SK-N-SH (cell line): ENCODE results near the gene TRIM62. TPM values are rescaled to one million over a fixed set of nuclear protein-coding genes. Genes with fewer than 3 reads are reported as not detected.
A peak's percentile ranks its signal among the peaks of the same experiment; 100 is the strongest.

Source experiments
- CTCF ChIA-PET: fragments of 300-600, 350-600 bp; formaldehyde crosslinking; extraction: SDS; loops from one replicate; lab custom pipeline; 2021; lab: Yijun Ruan, JAX
- POLR2A ChIA-PET: fragments of 350-600 bp; sonication (Branson Sonifier 250); formaldehyde crosslinking; extraction: SDS; loops from one replicate; lab custom pipeline; 2020; ENCODE audit warnings: antibody characterized with exemption, inconsistent platforms; lab: Yijun Ruan, JAX
- DNase-seq: peaks from one replicate; pipeline ENCODE4 v3.0.0; 2012
- H2AFZ ChIP-seq: fragments of 200-600 bp; sonication (generic); 2 replicates; pipeline ENCODE4 v1.8.1; 2016; ENCODE audit warnings: antibody characterized with exemption, mild to moderate bottlenecking, low read depth
- H3F3A ChIP-seq: fragments of 200-600 bp; sonication (generic); replicated peaks from 2 replicates; pipeline ENCODE3; 2016; ENCODE audit warnings: antibody characterized with exemption, mild to moderate bottlenecking; ENCODE audit not compliant: insufficient read depth
- H3K27ac ChIP-seq, 2 experiments: fragments of 200-500 bp in 1 of 2; fragments of 200-600 bp in 1 of 2; sonication (Bioruptor generic) in 1 of 2; sonication (generic), shearing (Covaris generic) in 1 of 2; 2 replicates each; pipeline versions ENCODE4 v1.5.1 to v1.6.1; 2014 to 2016; ENCODE audit warnings: low read depth in 2 of 2, inconsistent platforms in 1 of 2, low read length in 1 of 2, mild to moderate bottlenecking in 1 of 2, mixed read lengths in 1 of 2
- H3K27me3 ChIP-seq: fragments of 200-600 bp; sonication (generic), shearing (Covaris generic); 2 replicates; pipeline ENCODE4 v1.6.1; 2016; ENCODE audit warnings: mixed run types; ENCODE audit not compliant: insufficient read depth
- H3K36me3 ChIP-seq, 2 experiments: fragments of 200-500 bp in 1 of 2; fragments of 200-600 bp in 1 of 2; sonication (Bioruptor generic) in 1 of 2; sonication (generic) in 1 of 2; replicated peaks in 1 of 2; 2 replicates each; pipeline versions ENCODE3 to v1.5.1; 2014 to 2016; ENCODE audit warnings: low read length in 1 of 2, mild to moderate bottlenecking in 1 of 2; ENCODE audit not compliant: insufficient read depth in 2 of 2, control insufficient read depth in 1 of 2
- H3K4me1 ChIP-seq, 2 experiments: fragments of 200-500 bp in 1 of 2; fragments of 200-600 bp in 1 of 2; sonication (Bioruptor generic) in 1 of 2; sonication (generic), shearing (Covaris generic) in 1 of 2; 2 replicates each; pipeline versions ENCODE4 v1.5.1 to v1.6.1; 2014 to 2016; ENCODE audit warnings: low read depth in 1 of 2, low read length in 1 of 2, mixed run types in 1 of 2; ENCODE audit not compliant: insufficient read depth in 2 of 2, control insufficient read depth in 1 of 2
- H3K4me2 ChIP-seq: fragments of 200-600 bp; sonication (generic), shearing (Covaris generic); 2 replicates; pipeline ENCODE4 v1.6.1; 2017; ENCODE audit warnings: mixed run types
- H3K4me3 ChIP-seq, 2 experiments: fragments of 200-500 bp in 1 of 2; fragments of 200-600 bp in 1 of 2; sonication (Bioruptor generic) in 1 of 2; sonication (generic), shearing (Covaris generic) in 1 of 2; 2 replicates each; pipeline versions ENCODE4 v1.5.1 to v1.8.1; 2014 to 2016; ENCODE audit warnings: low read depth in 2 of 2, inconsistent platforms in 1 of 2, low read length in 1 of 2, mild to moderate bottlenecking in 1 of 2, mixed read lengths in 1 of 2, moderate library complexity in 1 of 2
- H3K79me2 ChIP-seq: fragments of 200-600 bp; sonication (generic); 2 replicates; pipeline ENCODE4 v1.8.1; 2017; ENCODE audit warnings: mild to moderate bottlenecking; ENCODE audit not compliant: insufficient read depth
- H3K9ac ChIP-seq: fragments of 200-600 bp; sonication (generic); 2 replicates; pipeline ENCODE4 v1.6.1; 2017; ENCODE audit warnings: mixed run types
- H3K9me2 ChIP-seq: fragments of 200-600 bp; sonication (generic); 2 replicates; pipeline ENCODE4 v1.6.1; 2017; ENCODE audit warnings: mixed run types
- H3K9me3 ChIP-seq: fragments of 200-600 bp; sonication (generic); 2 replicates; pipeline ENCODE4 v1.6.1; 2017; ENCODE audit warnings: mixed run types, mild to moderate bottlenecking, moderate library complexity
- H4K20me1 ChIP-seq: fragments of 200-600 bp; sonication (generic); 2 replicates; pipeline ENCODE4 v1.6.1; 2017; ENCODE audit warnings: mild to moderate bottlenecking, mixed run types; ENCODE audit not compliant: insufficient read depth
- ELF1 ChIP-seq: IDR thresholded peaks from 2 replicates; pipeline ENCODE4 v1.4.0; 2012
- EP300 ChIP-seq, 2 experiments: IDR thresholded peaks; 2 replicates each; pipeline versions ENCODE4 v1.4.0 to v1.6.1; 2012; ENCODE audit warnings: borderline replicate concordance in 1 of 2, low read depth in 1 of 2, low read length in 1 of 2
- FOSL2 ChIP-seq: IDR thresholded peaks from 2 replicates; pipeline ENCODE4 v1.4.0; 2012; ENCODE audit warnings: low read depth, mild to moderate bottlenecking, moderate library complexity, borderline replicate concordance
- FOXJ3 ChIP-seq: sonication (generic); formaldehyde crosslinking; IDR thresholded peaks from 2 replicates; pipeline ENCODE4 v1.5.1; 2020; ENCODE audit warnings: mild to moderate bottlenecking, missing genetic modification reagents
- FOXM1 ChIP-seq: IDR thresholded peaks from 2 replicates; pipeline ENCODE4 v1.4.0; 2012; ENCODE audit warnings: low read depth, mild to moderate bottlenecking
- GABPA ChIP-seq: IDR thresholded peaks from 2 replicates; pipeline ENCODE4 v1.4.0; 2012; ENCODE audit warnings: low read depth, mild to moderate bottlenecking
- JUND ChIP-seq: IDR thresholded peaks from 2 replicates; pipeline ENCODE4 v1.4.0; 2012
- MEF2A ChIP-seq: IDR thresholded peaks from 2 replicates; pipeline ENCODE4 v1.4.0; 2012; ENCODE audit warnings: low read depth, borderline replicate concordance
- NFIC ChIP-seq: IDR thresholded peaks from 2 replicates; pipeline ENCODE4 v1.4.0; 2012; ENCODE audit warnings: borderline replicate concordance
- POLR2AphosphoS5 ChIP-seq: IDR thresholded peaks from 2 replicates; pipeline ENCODE4 v1.6.1; 2012; ENCODE audit warnings: low read depth, low read length
- RCOR1 ChIP-seq: fragments of 150-350 bp; IDR thresholded peaks from 2 replicates; pipeline ENCODE4 v1.6.1; 2017; ENCODE audit warnings: antibody characterized with exemption, low read length
- RXRA ChIP-seq: IDR thresholded peaks from 2 replicates; pipeline ENCODE4 v1.4.0; 2012; ENCODE audit warnings: low read depth, mild to moderate bottlenecking, borderline replicate concordance
- SIN3A ChIP-seq: IDR thresholded peaks from 2 replicates; pipeline ENCODE4 v1.6.1; 2012; ENCODE audit warnings: low read depth, mild to moderate bottlenecking, low read length, moderate library complexity, borderline replicate concordance
- SMC3 ChIP-seq: IDR thresholded peaks from 2 replicates; pipeline ENCODE4 v1.6.1; 2012; ENCODE audit warnings: low read depth, low read length, improper control_type of control experiment
- TAF1 ChIP-seq: IDR thresholded peaks from 2 replicates; pipeline ENCODE4 v1.6.1; 2012; ENCODE audit warnings: low read depth, mild to moderate bottlenecking, low read length, moderate library complexity, borderline replicate concordance
- TCF12 ChIP-seq: IDR thresholded peaks from 2 replicates; pipeline ENCODE4 v1.4.0; 2012
- TEAD4 ChIP-seq: IDR thresholded peaks from 2 replicates; pipeline ENCODE4 v1.4.0; 2012; ENCODE audit warnings: mild to moderate bottlenecking, borderline replicate concordance; ENCODE audit not compliant: insufficient read depth
- WGBS: methylation state at CpG from one replicate; pipeline ENCODE4 v1.1.6; 2017; ENCODE audit warnings: low lambda C conversion rate; 5-methylcytosine and 5-hydroxymethylcytosine counted together
- polyA plus RNA-seq, 3 experiments: library from polyadenylated mRNA; depleted of rRNA; stranded (reverse); fragments of >200 nt; gene quantifications; 2 replicates each; pipeline ENCODE4 v1.2.3, GENCODE V29; 2012
- TF ChIP-seq, protein P1 (sequence below): IDR thresholded peaks from 2 replicates; pipeline ENCODE4 v1.4.0; 2012; ENCODE audit warnings: low read depth, borderline replicate concordance
- TF ChIP-seq, protein P2 (sequence below): IDR thresholded peaks from 2 replicates; pipeline ENCODE4 v1.6.1; 2012; ENCODE audit warnings: mild to moderate bottlenecking, low read depth, low read length, moderate library complexity
- TF ChIP-seq, protein P3 (sequence below): fragments of 200-600 bp; sonication (generic); IDR thresholded peaks from 2 replicates; pipeline ENCODE4 v1.6.1; 2017; ENCODE audit warnings: antibody characterized with exemption, mild to moderate bottlenecking, moderate library complexity
- TF ChIP-seq, protein P4 (sequence below): IDR thresholded peaks from 2 replicates; pipeline ENCODE4 v1.4.0; 2012; ENCODE audit warnings: low read depth
- TF ChIP-seq, protein P5 (sequence below): fragments of 150-350 bp; IDR thresholded peaks from 2 replicates; pipeline ENCODE4 v1.6.1; 2017; ENCODE audit warnings: antibody characterized with exemption, low read length, low read depth, borderline replicate concordance
- TF ChIP-seq, protein P6 (sequence below): IDR thresholded peaks from 2 replicates; pipeline ENCODE4 v1.4.0; 2012; ENCODE audit warnings: low read depth, borderline replicate concordance

The TRIM62 gene
- polyA plus RNA-seq, 1 of the 3 experiments (the other 2 are of a cell fraction) = 4.4 TPM

DNA sequence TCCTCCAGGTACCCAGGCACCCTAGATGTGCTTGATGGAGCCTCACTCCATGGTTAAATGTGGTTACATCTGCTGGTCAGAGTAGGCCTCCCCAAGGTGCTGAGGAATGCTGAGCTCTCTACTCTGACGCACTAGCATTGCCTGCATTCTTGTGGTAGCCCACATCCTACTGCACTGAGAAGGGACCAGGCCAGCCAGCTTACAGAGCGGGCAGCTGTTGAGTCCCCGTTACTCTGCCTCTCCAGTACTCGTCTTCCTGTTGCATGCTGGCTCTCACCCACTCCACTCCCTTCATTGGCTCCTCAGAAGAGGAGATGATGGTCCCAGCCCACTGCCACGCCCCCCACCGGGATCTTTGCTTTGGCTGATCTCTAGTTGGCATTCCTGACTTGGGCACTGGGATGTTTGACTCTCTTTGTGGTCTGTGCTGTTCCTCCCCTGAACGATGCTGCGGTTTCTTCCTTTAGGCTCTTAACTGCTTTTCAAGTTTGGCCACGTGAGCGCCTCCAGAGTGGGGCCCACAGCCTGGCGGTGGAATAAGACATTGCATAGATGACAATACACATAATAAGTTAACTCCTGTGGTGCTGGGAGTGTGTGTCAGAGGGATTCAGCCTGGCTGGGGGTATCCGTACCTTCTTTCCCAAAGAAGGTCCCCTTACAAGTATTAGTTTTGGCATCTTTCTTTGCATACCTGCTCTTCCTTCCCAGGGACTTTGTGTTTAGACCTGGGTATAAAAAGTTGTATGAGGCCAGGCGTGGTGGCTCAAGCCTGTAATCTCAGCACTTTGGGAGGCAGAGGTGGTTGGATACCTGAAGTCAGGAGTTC lies 82.3 kb downstream of the TRIM62 start:
- H3K9ac ChIP-seq = peak overlapping the region; percentile 64
- H4K20me1 ChIP-seq = no peaks in the 10 kb centered on the region
- H3K4me3 ChIP-seq = no peak overlapping the region
- no peaks in the 10 kb centered on the region for H3K27me3 ChIP-seq
- H3K36me3 ChIP-seq = peaks cover 0 to 9% of the 10 kb centered on the region in 2 experiments
- peaks cover 0 to 25% of the 10 kb centered on the region in 2 experiments; a peak in 1 of 4 replicates for H3K4me1 ChIP-seq
- no peaks in the 10 kb centered on the region for H3K9me2 ChIP-seq
- H3K9me3 ChIP-seq = no peaks in the 10 kb centered on the region
- CTCF ChIA-PET = interaction anchor here (4.8 kb wide), 1 partner anchor 12 kb away, joined by 32 read pairs; no protein-coding TSS in a partner anchor
- TF ChIP-seq FOSL2 (peak; percentile 63; the same call in 1 of the 2 replicates), FOXJ3 (CRISPR knock-in tag) (no peak), NFIC (peak; percentile 10; the same call in 1 of the 2 replicates), POLR2AphosphoS5 (peak; percentile 83), SMC3 (no peak), SIN3A (peak; percentile 57), TCF12 (peak; percentile 94), GABPA (0 out of 2 replicates have a peak, but pooled peaks have one; percentile 50), EP300 (IDR thresholded peaks at IDR 0.05; ENCODE audit: borderline replicate concordance in 1 of 2, low read depth in 1 of 2, low read length in 1 of 2) (peak; percentile 6 to 91; a peak in 2 of 4 replicates), RXRA (peak; percentile 72; the same call in 1 of the 2 replicates), ELF1 (0 out of 2 replicates have a peak, but pooled peaks have one; percentile 53), JUND (peak; percentile 27), RCOR1 (no peak), TAF1 (peak; percentile 77), FOXM1 (peak; percentile 48; the same call in 1 of the 2 replicates), MEF2A (no peak), TEAD4 (peak; percentile 96)
- TF ChIP-seq, protein P1, sequence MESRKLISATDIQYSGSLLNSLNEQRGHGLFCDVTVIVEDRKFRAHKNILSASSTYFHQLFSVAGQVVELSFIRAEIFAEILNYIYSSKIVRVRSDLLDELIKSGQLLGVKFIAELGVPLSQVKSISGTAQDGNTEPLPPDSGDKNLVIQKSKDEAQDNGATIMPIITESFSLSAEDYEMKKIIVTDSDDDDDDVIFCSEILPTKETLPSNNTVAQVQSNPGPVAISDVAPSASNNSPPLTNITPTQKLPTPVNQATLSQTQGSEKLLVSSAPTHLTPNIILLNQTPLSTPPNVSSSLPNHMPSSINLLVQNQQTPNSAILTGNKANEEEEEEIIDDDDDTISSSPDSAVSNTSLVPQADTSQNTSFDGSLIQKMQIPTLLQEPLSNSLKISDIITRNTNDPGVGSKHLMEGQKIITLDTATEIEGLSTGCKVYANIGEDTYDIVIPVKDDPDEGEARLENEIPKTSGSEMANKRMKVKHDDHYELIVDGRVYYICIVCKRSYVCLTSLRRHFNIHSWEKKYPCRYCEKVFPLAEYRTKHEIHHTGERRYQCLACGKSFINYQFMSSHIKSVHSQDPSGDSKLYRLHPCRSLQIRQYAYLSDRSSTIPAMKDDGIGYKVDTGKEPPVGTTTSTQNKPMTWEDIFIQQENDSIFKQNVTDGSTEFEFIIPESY = no peak; the same call in 1 of the 2 replicates
- TF ChIP-seq, protein P2, sequence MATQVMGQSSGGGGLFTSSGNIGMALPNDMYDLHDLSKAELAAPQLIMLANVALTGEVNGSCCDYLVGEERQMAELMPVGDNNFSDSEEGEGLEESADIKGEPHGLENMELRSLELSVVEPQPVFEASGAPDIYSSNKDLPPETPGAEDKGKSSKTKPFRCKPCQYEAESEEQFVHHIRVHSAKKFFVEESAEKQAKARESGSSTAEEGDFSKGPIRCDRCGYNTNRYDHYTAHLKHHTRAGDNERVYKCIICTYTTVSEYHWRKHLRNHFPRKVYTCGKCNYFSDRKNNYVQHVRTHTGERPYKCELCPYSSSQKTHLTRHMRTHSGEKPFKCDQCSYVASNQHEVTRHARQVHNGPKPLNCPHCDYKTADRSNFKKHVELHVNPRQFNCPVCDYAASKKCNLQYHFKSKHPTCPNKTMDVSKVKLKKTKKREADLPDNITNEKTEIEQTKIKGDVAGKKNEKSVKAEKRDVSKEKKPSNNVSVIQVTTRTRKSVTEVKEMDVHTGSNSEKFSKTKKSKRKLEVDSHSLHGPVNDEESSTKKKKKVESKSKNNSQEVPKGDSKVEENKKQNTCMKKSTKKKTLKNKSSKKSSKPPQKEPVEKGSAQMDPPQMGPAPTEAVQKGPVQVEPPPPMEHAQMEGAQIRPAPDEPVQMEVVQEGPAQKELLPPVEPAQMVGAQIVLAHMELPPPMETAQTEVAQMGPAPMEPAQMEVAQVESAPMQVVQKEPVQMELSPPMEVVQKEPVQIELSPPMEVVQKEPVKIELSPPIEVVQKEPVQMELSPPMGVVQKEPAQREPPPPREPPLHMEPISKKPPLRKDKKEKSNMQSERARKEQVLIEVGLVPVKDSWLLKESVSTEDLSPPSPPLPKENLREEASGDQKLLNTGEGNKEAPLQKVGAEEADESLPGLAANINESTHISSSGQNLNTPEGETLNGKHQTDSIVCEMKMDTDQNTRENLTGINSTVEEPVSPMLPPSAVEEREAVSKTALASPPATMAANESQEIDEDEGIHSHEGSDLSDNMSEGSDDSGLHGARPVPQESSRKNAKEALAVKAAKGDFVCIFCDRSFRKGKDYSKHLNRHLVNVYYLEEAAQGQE = peak; percentile 67; the same call in 1 of the 2 replicates
- TF ChIP-seq, protein P3, sequence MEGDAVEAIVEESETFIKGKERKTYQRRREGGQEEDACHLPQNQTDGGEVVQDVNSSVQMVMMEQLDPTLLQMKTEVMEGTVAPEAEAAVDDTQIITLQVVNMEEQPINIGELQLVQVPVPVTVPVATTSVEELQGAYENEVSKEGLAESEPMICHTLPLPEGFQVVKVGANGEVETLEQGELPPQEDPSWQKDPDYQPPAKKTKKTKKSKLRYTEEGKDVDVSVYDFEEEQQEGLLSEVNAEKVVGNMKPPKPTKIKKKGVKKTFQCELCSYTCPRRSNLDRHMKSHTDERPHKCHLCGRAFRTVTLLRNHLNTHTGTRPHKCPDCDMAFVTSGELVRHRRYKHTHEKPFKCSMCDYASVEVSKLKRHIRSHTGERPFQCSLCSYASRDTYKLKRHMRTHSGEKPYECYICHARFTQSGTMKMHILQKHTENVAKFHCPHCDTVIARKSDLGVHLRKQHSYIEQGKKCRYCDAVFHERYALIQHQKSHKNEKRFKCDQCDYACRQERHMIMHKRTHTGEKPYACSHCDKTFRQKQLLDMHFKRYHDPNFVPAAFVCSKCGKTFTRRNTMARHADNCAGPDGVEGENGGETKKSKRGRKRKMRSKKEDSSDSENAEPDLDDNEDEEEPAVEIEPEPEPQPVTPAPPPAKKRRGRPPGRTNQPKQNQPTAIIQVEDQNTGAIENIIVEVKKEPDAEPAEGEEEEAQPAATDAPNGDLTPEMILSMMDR = peak; percentile 66
- TF ChIP-seq, protein P4, sequence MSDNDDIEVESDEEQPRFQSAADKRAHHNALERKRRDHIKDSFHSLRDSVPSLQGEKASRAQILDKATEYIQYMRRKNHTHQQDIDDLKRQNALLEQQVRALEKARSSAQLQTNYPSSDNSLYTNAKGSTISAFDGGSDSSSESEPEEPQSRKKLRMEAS = peak; percentile 95
- TF ChIP-seq, protein P5, sequence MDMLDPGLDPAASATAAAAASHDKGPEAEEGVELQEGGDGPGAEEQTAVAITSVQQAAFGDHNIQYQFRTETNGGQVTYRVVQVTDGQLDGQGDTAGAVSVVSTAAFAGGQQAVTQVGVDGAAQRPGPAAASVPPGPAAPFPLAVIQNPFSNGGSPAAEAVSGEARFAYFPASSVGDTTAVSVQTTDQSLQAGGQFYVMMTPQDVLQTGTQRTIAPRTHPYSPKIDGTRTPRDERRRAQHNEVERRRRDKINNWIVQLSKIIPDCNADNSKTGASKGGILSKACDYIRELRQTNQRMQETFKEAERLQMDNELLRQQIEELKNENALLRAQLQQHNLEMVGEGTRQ = peak; percentile 48
- TF ChIP-seq, protein P6, sequence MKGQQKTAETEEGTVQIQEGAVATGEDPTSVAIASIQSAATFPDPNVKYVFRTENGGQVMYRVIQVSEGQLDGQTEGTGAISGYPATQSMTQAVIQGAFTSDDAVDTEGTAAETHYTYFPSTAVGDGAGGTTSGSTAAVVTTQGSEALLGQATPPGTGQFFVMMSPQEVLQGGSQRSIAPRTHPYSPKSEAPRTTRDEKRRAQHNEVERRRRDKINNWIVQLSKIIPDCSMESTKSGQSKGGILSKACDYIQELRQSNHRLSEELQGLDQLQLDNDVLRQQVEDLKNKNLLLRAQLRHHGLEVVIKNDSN = peak; percentile 87
- WGBS = 22% methylated on average over 12 of the region's 13 CpGs
- H2AFZ ChIP-seq = peak overlapping the region; percentile 47
- no peaks in the 10 kb centered on the region for H3K79me2 ChIP-seq
- H3K27ac ChIP-seq = peak overlapping the region; percentile 78 to 98
- no peak for DNase-seq
- peaks cover 26% of the 10 kb centered on the region for H3F3A ChIP-seq
- H3K4me2 ChIP-seq = peak overlapping the region; percentile 65
- POLR2A ChIA-PET = no interaction called here
